GM23338 (cell line): Measurements from ENCODE around the gene PACRGL. TPM values are rescaled to one million over a fixed set of nuclear protein-coding genes. Genes with fewer than 3 reads are reported as not detected.

Source experiments
- ATAC-seq: fragments of 200-7000 bp; cut with Tn5 transposase; 3 replicates; pipeline ENCODE4 v1.9.1; 2020
- DNase-seq: peaks from one replicate; pipeline ENCODE4 v3.0.0-alpha.2; 2015; ENCODE audit warnings: low spot score
- H2AFZ ChIP-seq: fragments of 200-600 bp; sonication (generic); 2 replicates; pipeline ENCODE4 v1.8.0; 2016; ENCODE audit warnings: antibody characterized with exemption, mild to moderate bottlenecking, moderate library complexity
- H3F3A ChIP-seq: fragments of 200-600 bp; sonication (generic); replicated peaks from 2 replicates; pipeline ENCODE4 v1.8.0; 2017; ENCODE audit warnings: antibody characterized with exemption, mixed run types, low read depth
- H3K27ac ChIP-seq: fragments of 200-600 bp; sonication (generic); 2 replicates; pipeline ENCODE4 v1.6.1; 2016; ENCODE audit warnings: low read depth
- H3K27me3 ChIP-seq: fragments of 200-600 bp; sonication (generic); 2 replicates; pipeline ENCODE4 v1.8.0; 2016; ENCODE audit warnings: mild to moderate bottlenecking, mixed run types, moderate library complexity; ENCODE audit not compliant: insufficient read depth
- H3K36me3 ChIP-seq: fragments of 200-600 bp; sonication (generic); 2 replicates; pipeline ENCODE4 v1.8.0; 2016; ENCODE audit warnings: mild to moderate bottlenecking; ENCODE audit not compliant: insufficient read depth
- H3K4me1 ChIP-seq: fragments of 200-600 bp; sonication (generic); 2 replicates; pipeline ENCODE4 v1.8.0; 2016; ENCODE audit warnings: mild to moderate bottlenecking, moderate library complexity; ENCODE audit not compliant: insufficient read depth
- H3K4me2 ChIP-seq: fragments of 200-600 bp; sonication (generic); 2 replicates; pipeline ENCODE4 v1.7.1; 2017; ENCODE audit warnings: mixed run types
- H3K4me3 ChIP-seq: fragments of 200-600 bp; sonication (generic); 2 replicates; pipeline ENCODE4 v1.6.1; 2016; ENCODE audit warnings: mixed run types
- H3K79me2 ChIP-seq: fragments of 200-600 bp; sonication (generic); replicated peaks from 2 replicates; pipeline ENCODE4 v1.8.0; 2017; ENCODE audit warnings: mild to moderate bottlenecking; ENCODE audit not compliant: insufficient read depth
- H3K9me2 ChIP-seq: fragments of 200-600 bp; sonication (generic); 2 replicates; pipeline ENCODE4 v1.8.0; 2017; ENCODE audit not compliant: insufficient read depth
- H4K20me1 ChIP-seq: fragments of 200-600 bp; sonication (generic); replicated peaks from 2 replicates; pipeline ENCODE4 v1.8.0; 2017; ENCODE audit warnings: mild to moderate bottlenecking; ENCODE audit not compliant: insufficient read depth
- H3K27ac Mint-ChIP-seq: 2 replicates; pipeline ENCODE4 v1.8.0; 2020; ENCODE audit warnings: inconsistent platforms, mild to moderate bottlenecking, moderate library complexity, mixed read lengths
- H3K27me3 Mint-ChIP-seq: 3 replicates; pipeline ENCODE4 v1.8.0; 2022; ENCODE audit warnings: low read depth, mild to moderate bottlenecking, moderate library complexity, mixed read lengths, inconsistent platforms; ENCODE audit not compliant: insufficient read depth, poor library complexity
- H3K36me3 Mint-ChIP-seq: 3 replicates; pipeline ENCODE4 v1.8.0; 2021; ENCODE audit warnings: low read depth, mild to moderate bottlenecking, inconsistent platforms, moderate library complexity, mixed read lengths
- H3K4me1 Mint-ChIP-seq: 3 replicates; pipeline ENCODE4 v1.8.0; 2020; ENCODE audit warnings: mild to moderate bottlenecking, inconsistent platforms, mixed read lengths
- H3K4me3 Mint-ChIP-seq: 3 replicates; pipeline ENCODE4 v1.8.0; 2021; ENCODE audit warnings: moderate library complexity, mild to moderate bottlenecking, inconsistent platforms, mixed read lengths
- H3K9me3 Mint-ChIP-seq: 3 replicates; pipeline ENCODE4 v1.8.0; 2020; ENCODE audit warnings: moderate library complexity, mild to moderate bottlenecking, inconsistent platforms, mixed read lengths
- CREB1 ChIP-seq: fragments of 250-450 bp; sonication (Bioruptor Pico); IDR thresholded peaks from 2 replicates; pipeline ENCODE4 v1.5.0; 2020; ENCODE audit warnings: low read depth, mild to moderate bottlenecking, moderate library complexity
- EZH2 ChIP-seq: fragments of 200-600 bp; sonication (generic); IDR thresholded peaks from one replicate; pipeline ENCODE4 v1.8.0; 2017; ENCODE audit warnings: antibody characterized with exemption, mild to moderate bottlenecking, low read depth; ENCODE audit not compliant: unreplicated experiment
- EZH2phosphoT487 ChIP-seq: fragments of 200-600 bp; sonication (generic); IDR thresholded peaks from one replicate; pipeline ENCODE4 v1.8.1; 2018; ENCODE audit warnings: antibody characterized with exemption; ENCODE audit not compliant: unreplicated experiment
- JUNB ChIP-seq: IDR thresholded peaks from one replicate; pipeline ENCODE4 v1.6.1; 2016; ENCODE audit warnings: antibody characterized with exemption; ENCODE audit not compliant: unreplicated experiment
- NANOG ChIP-seq: IDR thresholded peaks from 2 replicates; pipeline ENCODE4 v1.6.1; 2016; ENCODE audit warnings: antibody characterized with exemption, borderline replicate concordance
- POLR2AphosphoS5 ChIP-seq: IDR thresholded peaks from 2 replicates; pipeline ENCODE4 v1.6.1; 2016; ENCODE audit warnings: antibody characterized with exemption, low read depth
- STAT1 ChIP-seq: IDR thresholded peaks from one replicate; pipeline ENCODE4 v1.6.1; 2016; ENCODE audit warnings: antibody characterized with exemption; ENCODE audit not compliant: unreplicated experiment
- ZNF114 ChIP-seq: fragments of 250-450 bp; sonication (Bioruptor Pico); IDR thresholded peaks from 2 replicates; pipeline ENCODE4 v1.5.0; 2020; ENCODE audit warnings: mild to moderate bottlenecking, moderate library complexity
- ZNF331 ChIP-seq: fragments of 250-450 bp; sonication (Bioruptor Pico); IDR thresholded peaks from 2 replicates; pipeline ENCODE4 v1.5.0; 2020; ENCODE audit warnings: low read depth, mild to moderate bottlenecking, moderate library complexity
- long read RNA-seq: library from polyadenylated mRNA; unstranded; transcript quantifications from one replicate; pipeline ENCODE4 v2.0.0, GENCODE V29; 2020; ENCODE audit not compliant: unreplicated experiment
- polyA plus RNA-seq: library from polyadenylated mRNA; unstranded; fragments of >200 nt; fragmentation: Nextera tagmentation; extraction: Ambion mirVana; gene quantifications from 2 replicates; pipeline ENCODE4 v1.2.1, GENCODE V29; 2016
- total RNA-seq: library from RNA; depleted of rRNA; stranded (reverse); fragments of >200 nt; shearing (Covaris generic); gene quantifications from 2 replicates; pipeline ENCODE4 v1.2.3, GENCODE V29; 2014; rRNA removed
- TF ChIP-seq, protein P1 (sequence below): IDR thresholded peaks from 2 replicates; pipeline ENCODE4 v1.6.1; 2016; ENCODE audit warnings: antibody characterized with exemption
- TF ChIP-seq, protein P2 (sequence below): fragments of 250-450 bp; sonication (Bioruptor Pico); IDR thresholded peaks from 2 replicates; pipeline ENCODE4 v1.5.0; 2020; ENCODE audit warnings: mild to moderate bottlenecking, moderate library complexity
- TF ChIP-seq, protein P3 (sequence below): IDR thresholded peaks from one replicate; pipeline ENCODE4 v1.6.1; 2018; ENCODE audit warnings: antibody characterized with exemption; ENCODE audit not compliant: unreplicated experiment
- TF ChIP-seq, protein P4 (sequence below), 2 experiments: fragments of 200-600 bp in 1 of 2; sonication (generic) in 1 of 2; conservative IDR thresholded peaks; 2 replicates each; pipeline versions ENCODE4 v1.5.1 to v1.6.1; 2016 to 2017; ENCODE audit warnings: antibody characterized with exemption in 2 of 2, low read depth in 2 of 2, mild to moderate bottlenecking in 2 of 2, moderate library complexity in 1 of 2

PACRGL gene
- total RNA-seq (15.8 and 23.0 TPM in 2 replicates), polyA plus RNA-seq (4.8 and 6.5 TPM in 2 replicates)
- long read RNA-seq, partial matches to known transcripts = 0 of 2 reads
- long read RNA-seq, other reads (novel, unspliced or antisense) = 0 of 2 reads

DNA sequence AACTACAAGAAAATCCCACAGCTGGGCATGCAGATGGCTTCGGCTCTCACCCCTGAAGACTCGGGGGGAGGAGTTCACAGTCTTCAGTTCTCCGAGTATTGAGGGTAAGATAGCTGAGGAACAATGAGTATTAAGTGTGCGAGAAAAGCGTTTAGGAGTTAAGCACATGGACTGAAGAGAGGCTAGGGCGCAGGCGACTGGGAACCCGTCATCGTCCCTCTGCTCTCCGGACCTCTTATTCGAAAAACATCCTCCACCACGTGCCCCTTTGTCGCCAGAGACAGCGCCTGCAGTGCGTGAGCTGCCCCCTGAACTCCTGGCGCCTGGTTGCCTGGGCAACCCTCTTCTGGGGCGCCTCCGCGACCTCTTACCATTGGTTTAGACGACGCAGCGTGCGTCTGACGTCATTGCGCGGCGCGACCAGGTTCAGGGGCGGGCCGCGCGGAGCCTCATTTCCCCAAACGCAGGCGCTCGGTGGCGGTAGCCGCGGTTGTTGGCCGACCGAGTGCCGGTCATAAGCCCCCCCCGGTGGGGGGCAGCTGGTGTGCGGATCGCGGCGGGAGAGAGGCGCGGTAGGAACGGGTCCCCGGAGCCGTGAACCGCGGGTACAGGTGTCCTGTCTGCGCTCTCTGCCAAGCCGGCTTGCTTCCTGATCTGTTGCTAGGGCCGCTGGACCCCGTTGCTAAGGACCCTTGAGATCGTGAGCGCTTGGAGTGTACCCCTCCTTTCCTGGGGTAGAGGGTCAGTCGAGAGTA, at the start of gene PACRGL:
PACRGL (plus strand) TSS at position 452 of the 755 bp plus-strand sequence. CDS start 4,024 bp downstream, outside the sequence.
- H3K4me1 Mint-ChIP-seq = peaks cover 6% of the 10 kb centered on the region; the same call in 2 of the 3 replicates
- Histone ChIP-seq H3K79me2 (peaks cover 30% of the 10 kb centered on the region), H3K9me2 (no peaks in the 10 kb centered on the region), H2AFZ (peak within 1 kb of the TSS; percentile 39), H3K27ac (no peak within 1 kb of the TSS; the same call in 1 of the 2 replicates), H3K4me3 (peak within 1 kb of the TSS; percentile 75), H4K20me1 (0 out of 2 replicates have a peak, but pooled peaks cover 4% of the 10 kb centered on the region), H3K27me3 (no peaks in the 10 kb centered on the region), H3K4me2 (peak within 1 kb of the TSS; percentile 80), H3K4me1 (peaks cover 5% of the 10 kb centered on the region; the same call in 1 of the 2 replicates), H3K36me3 (peaks cover 5% of the 10 kb centered on the region; the same call in 1 of the 2 replicates), H3F3A (no peaks in the 10 kb centered on the region)
- peak within 1 kb of the TSS; percentile 97 for H3K27ac Mint-ChIP-seq
- TF ChIP-seq NANOG (no peak), ZNF114 (CRISPR knock-in tag) (no peak), JUNB (no peak), CREB1 (CRISPR knock-in tag) (peak; percentile 97), STAT1 (no peak), POLR2AphosphoS5 (peak; percentile 70), ZNF331 (CRISPR knock-in tag) (no peak), EZH2phosphoT487 (no peak), EZH2 (no peak)
- TF ChIP-seq, protein P1, sequence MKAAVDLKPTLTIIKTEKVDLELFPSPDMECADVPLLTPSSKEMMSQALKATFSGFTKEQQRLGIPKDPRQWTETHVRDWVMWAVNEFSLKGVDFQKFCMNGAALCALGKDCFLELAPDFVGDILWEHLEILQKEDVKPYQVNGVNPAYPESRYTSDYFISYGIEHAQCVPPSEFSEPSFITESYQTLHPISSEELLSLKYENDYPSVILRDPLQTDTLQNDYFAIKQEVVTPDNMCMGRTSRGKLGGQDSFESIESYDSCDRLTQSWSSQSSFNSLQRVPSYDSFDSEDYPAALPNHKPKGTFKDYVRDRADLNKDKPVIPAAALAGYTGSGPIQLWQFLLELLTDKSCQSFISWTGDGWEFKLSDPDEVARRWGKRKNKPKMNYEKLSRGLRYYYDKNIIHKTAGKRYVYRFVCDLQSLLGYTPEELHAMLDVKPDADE = peak; percentile 50; the same call in 1 of the 2 replicates
- TF ChIP-seq, protein P2, sequence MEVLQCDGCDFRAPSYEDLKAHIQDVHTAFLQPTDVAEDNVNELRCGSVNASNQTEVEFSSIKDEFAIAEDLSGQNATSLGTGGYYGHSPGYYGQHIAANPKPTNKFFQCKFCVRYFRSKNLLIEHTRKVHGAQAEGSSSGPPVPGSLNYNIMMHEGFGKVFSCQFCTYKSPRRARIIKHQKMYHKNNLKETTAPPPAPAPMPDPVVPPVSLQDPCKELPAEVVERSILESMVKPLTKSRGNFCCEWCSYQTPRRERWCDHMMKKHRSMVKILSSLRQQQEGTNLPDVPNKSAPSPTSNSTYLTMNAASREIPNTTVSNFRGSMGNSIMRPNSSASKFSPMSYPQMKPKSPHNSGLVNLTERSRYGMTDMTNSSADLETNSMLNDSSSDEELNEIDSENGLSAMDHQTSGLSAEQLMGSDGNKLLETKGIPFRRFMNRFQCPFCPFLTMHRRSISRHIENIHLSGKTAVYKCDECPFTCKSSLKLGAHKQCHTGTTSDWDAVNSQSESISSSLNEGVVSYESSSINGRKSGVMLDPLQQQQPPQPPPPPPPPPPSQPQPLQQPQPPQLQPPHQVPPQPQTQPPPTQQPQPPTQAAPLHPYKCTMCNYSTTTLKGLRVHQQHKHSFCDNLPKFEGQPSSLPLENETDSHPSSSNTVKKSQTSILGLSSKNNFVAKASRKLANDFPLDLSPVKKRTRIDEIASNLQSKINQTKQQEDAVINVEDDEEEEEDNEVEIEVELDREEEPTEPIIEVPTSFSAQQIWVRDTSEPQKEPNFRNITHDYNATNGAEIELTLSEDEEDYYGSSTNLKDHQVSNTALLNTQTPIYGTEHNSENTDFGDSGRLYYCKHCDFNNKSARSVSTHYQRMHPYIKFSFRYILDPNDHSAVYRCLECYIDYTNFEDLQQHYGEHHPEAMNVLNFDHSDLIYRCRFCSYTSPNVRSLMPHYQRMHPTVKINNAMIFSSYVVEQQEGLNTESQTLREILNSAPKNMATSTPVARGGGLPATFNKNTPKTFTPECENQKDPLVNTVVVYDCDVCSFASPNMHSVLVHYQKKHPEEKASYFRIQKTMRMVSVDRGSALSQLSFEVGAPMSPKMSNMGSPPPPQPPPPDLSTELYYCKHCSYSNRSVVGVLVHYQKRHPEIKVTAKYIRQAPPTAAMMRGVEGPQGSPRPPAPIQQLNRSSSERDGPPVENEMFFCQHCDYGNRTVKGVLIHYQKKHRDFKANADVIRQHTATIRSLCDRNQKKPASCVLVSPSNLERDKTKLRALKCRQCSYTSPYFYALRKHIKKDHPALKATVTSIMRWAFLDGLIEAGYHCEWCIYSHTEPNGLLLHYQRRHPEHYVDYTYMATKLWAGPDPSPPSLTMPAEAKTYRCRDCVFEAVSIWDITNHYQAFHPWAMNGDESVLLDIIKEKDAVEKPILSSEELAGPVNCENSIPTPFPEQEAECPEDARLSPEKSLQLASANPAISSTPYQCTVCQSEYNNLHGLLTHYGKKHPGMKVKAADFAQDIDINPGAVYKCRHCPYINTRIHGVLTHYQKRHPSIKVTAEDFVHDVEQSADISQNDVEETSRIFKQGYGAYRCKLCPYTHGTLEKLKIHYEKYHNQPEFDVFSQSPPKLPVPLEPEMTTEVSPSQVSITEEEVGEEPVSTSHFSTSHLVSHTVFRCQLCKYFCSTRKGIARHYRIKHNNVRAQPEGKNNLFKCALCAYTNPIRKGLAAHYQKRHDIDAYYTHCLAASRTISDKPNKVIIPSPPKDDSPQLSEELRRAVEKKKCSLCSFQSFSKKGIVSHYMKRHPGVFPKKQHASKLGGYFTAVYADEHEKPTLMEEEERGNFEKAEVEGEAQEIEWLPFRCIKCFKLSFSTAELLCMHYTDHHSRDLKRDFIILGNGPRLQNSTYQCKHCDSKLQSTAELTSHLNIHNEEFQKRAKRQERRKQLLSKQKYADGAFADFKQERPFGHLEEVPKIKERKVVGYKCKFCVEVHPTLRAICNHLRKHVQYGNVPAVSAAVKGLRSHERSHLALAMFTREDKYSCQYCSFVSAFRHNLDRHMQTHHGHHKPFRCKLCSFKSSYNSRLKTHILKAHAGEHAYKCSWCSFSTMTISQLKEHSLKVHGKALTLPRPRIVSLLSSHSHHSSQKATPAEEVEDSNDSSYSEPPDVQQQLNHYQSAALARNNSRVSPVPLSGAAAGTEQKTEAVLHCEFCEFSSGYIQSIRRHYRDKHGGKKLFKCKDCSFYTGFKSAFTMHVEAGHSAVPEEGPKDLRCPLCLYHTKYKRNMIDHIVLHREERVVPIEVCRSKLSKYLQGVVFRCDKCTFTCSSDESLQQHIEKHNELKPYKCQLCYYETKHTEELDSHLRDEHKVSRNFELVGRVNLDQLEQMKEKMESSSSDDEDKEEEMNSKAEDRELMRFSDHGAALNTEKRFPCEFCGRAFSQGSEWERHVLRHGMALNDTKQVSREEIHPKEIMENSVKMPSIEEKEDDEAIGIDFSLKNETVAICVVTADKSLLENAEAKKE (CRISPR knock-in tag) = no peak
- TF ChIP-seq, protein P3, sequence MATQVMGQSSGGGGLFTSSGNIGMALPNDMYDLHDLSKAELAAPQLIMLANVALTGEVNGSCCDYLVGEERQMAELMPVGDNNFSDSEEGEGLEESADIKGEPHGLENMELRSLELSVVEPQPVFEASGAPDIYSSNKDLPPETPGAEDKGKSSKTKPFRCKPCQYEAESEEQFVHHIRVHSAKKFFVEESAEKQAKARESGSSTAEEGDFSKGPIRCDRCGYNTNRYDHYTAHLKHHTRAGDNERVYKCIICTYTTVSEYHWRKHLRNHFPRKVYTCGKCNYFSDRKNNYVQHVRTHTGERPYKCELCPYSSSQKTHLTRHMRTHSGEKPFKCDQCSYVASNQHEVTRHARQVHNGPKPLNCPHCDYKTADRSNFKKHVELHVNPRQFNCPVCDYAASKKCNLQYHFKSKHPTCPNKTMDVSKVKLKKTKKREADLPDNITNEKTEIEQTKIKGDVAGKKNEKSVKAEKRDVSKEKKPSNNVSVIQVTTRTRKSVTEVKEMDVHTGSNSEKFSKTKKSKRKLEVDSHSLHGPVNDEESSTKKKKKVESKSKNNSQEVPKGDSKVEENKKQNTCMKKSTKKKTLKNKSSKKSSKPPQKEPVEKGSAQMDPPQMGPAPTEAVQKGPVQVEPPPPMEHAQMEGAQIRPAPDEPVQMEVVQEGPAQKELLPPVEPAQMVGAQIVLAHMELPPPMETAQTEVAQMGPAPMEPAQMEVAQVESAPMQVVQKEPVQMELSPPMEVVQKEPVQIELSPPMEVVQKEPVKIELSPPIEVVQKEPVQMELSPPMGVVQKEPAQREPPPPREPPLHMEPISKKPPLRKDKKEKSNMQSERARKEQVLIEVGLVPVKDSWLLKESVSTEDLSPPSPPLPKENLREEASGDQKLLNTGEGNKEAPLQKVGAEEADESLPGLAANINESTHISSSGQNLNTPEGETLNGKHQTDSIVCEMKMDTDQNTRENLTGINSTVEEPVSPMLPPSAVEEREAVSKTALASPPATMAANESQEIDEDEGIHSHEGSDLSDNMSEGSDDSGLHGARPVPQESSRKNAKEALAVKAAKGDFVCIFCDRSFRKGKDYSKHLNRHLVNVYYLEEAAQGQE = no peak
- TF ChIP-seq, protein P4, sequence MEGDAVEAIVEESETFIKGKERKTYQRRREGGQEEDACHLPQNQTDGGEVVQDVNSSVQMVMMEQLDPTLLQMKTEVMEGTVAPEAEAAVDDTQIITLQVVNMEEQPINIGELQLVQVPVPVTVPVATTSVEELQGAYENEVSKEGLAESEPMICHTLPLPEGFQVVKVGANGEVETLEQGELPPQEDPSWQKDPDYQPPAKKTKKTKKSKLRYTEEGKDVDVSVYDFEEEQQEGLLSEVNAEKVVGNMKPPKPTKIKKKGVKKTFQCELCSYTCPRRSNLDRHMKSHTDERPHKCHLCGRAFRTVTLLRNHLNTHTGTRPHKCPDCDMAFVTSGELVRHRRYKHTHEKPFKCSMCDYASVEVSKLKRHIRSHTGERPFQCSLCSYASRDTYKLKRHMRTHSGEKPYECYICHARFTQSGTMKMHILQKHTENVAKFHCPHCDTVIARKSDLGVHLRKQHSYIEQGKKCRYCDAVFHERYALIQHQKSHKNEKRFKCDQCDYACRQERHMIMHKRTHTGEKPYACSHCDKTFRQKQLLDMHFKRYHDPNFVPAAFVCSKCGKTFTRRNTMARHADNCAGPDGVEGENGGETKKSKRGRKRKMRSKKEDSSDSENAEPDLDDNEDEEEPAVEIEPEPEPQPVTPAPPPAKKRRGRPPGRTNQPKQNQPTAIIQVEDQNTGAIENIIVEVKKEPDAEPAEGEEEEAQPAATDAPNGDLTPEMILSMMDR (conservative IDR thresholded peaks at IDR 0.05; ENCODE audit: low read depth in 2 of 2) = no peak
- H3K9me3 Mint-ChIP-seq = no peaks in the 10 kb centered on the region
- DNase-seq (peak; percentile 98), ATAC-seq (peak; percentile 99)
- peaks cover 11% of the 10 kb centered on the region for H3K36me3 Mint-ChIP-seq
- peak within 1 kb of the TSS; percentile 91 for H3K4me3 Mint-ChIP-seq
- peaks cover 2% of the 10 kb centered on the region for H3K27me3 Mint-ChIP-seq
